NCI-H2196 (cell line): ENCODE data around the gene PTPRU.
"Not testable (repeated sequence)": the region's sequence is repeated elsewhere in the genome, so short reads cannot be mapped to it uniquely, and the experiment has no call there.

ENCODE experiments used
- DNase-seq: peaks from one replicate; lab custom pipeline; 2025; ENCODE audit not compliant: unreplicated experiment; lab: John Stamatoyannopoulos, UW

PTPRU gene

DNA sequence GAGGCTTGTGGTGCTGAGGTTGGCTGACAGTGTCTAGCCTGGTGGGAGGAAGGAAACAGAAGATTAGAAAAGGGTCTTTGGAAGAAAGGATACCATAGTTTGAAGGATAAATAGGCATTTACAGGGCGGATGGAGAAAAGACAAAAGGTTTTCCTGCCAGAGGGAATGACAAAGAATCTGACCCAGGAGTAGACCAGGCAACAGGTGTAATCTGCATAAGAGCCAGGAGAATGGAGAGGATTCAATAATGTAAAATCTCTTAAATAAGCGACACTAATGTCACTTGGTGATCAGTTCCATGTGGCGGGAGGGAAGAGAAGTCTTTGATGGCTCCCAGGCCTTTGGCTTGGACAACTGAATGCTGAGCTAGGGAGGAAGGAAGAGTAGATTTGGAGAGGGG lies 15.0 kb upstream of the PTPRU start:
- no peak for DNase-seq

DNA sequence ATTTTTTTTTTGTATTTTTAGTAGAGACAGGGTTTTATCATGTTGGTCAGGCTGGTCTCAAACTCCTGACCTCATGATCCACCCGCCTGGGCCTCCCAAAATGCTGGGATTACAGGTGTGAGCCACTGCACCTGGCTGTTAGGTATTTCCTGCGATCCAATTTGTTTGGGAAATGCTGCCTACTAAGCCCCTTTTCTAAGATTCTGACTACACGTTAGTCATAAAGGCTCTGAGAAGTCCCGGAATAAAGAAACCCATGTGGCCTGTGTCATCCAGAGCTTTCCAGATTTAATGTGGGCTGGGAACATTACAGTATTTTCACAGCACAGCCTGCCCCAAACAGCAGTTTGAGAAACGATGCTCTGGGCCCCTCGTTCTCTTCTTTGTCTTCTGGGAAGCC lies 14.1 kb upstream of the PTPRU start:
- DNase-seq, result not testable (repeated sequence)

DNA sequence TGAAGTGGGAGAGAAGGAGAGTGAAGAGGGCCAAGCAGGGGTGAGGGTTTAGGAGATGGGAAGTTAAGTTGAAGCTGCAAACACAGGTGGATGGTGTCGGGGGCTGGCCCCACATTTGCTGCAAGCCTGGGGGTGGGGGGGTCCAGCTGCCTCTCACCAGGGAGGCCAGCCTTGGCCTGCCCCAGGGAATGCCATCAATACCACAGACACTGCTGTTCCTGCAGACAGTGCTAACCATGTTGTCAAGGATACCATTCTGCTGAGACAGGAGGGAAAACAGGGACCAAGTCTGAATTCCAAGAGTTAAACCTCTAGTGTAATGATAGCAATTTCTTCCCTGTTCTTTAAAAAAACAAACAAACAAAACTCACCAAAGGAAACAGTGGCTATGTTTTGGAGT lies 13.6 kb upstream of the PTPRU start:
- DNase-seq, result no peak

DNA sequence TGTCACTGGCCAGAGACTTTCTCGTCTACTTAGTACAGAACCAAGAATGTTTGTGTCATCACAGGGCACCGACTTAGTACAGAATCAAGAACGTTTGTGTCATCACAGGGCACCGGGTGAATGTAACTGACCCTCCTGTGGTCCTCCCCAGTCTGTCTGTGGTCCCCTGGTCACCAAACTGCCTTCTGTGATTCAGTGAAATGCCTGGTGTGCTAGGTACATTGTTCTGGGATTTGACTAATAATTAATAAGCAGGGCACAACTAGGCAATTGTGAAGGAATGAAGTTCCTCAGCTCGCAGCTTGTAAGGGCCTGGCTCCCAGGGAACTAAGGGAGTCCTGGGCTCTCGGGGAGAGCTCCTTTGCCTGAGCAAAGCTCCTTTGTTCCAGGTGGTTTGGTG lies 12.8 kb upstream of the PTPRU start:
- DNase-seq, result no peak

DNA sequence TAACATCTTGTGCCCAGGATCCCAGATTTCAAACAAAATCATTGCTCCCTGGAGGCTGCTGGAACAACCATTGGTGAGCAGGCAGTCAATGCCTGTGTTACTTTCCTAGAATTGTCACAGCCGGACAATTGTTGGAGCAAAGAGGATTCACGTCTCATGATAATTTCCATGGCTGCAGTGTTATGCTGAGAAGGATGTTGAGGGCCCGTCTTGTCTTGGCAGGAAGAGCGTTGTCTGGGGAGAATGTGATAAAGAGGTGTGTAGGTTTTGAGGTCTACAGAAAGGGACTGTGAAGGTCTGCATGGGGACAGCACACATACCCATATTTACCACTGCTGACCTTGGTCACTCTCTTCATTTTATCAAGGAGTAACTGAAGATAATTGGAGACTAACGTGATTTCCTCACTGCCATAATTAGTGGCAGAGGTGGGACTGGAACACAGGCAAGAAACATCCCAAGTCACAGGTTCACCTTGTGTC lies 11.9 kb upstream of the PTPRU start:
- no peak for DNase-seq

DNA sequence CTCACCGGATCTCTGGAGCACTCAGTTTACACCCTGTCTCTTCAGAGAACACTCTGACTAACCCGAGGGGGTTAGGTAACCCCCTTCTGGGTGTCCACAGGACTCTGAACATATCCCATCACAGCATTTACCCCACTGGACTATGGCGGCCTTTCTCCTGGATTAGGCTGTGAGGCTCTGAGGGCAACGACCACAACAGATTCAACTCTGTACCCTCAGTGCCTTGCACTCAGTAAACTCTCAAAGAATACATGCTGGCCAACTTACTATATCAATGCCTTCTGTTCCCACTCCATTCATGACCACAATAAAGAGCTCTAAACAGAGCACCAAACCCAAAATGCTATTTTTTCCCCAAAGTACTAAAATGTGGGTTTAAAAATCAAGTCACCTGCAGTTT lies 11.0 kb upstream of the PTPRU start:
- no peak for DNase-seq

DNA sequence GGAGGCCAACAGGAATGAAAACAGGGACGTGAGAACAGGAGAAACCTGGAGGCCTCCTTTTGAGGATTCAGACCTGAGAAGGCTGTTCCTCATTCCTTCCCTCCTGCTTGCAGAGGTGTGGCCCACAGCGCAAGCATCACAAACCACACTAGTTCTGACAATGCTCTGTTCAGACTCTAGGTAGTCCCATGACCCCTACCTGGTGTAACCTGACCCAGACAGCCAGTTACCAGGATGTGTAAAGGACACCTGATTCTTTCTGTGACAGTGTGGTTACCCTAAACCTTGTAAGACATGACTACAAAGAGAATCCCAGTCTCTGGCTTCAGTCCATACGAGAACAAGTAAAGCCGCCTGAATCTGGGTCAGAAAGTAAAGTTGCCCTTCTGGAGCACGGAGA lies 8.8 kb upstream of the PTPRU start:
- peak; percentile 30 for DNase-seq

DNA sequence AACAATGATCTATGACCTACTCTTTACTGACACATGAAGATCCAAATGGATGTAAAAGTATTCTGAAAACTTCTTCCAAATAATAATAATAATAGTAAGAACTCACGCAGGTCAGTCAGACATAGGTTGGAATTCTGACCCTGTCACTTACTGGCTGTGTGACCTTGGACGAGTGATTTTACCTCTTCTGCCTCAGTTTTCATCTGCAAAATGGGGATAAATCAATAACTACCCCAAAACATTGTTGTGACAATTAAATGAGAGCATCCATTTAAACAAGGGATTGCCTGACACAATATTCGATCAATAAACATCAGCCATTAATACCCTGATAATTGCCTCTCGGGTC lies 6.1 kb upstream of the PTPRU start:
- no peak for DNase-seq

DNA sequence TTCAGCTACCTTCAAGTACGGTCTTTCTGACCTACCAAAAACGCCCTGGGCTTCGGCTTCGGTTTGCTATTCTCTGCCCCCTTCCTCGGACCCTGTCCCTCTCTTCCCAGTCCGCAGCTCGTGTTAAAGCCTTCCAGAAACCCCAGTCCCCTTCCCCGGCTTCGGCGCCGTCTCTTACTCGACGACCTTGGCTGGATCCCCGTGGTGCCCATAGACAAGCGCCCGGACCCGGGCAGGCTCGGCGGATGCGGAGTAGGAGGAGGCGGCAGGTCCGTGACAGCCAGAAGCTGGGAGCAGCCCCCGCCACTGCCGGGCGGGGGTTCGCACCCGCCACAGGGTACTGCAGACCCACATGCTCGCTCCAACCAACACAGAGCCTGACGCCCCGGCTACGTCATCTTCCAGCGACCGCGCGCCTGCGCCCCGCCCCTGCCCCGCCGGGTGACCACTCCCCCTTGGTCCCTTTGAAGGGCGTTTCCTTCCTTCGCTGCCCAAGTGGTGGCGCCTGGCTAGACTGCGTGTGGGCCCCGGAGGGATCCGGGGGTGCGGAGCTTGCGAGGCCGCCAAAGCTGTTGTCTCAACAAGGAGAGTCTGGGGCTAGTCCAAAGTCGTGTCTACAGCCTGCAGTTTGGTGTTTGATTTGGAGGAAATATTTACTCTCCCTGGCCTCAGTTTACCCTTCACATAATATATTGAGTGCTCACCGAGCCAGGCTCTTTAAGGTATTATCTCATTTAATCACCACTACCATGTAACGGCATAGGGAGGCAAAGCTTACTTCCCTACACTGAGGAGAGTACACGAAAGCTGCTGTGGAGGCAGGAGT lies 5.6 kb upstream of the PTPRU start, which contains the start of gene MECR:
TSS of gene MECR (minus strand) at position 382 of the 826 bp plus-strand sequence. CDS start at position 354, 28 bp downstream.
- DNase-seq, result peak; percentile 91

DNA sequence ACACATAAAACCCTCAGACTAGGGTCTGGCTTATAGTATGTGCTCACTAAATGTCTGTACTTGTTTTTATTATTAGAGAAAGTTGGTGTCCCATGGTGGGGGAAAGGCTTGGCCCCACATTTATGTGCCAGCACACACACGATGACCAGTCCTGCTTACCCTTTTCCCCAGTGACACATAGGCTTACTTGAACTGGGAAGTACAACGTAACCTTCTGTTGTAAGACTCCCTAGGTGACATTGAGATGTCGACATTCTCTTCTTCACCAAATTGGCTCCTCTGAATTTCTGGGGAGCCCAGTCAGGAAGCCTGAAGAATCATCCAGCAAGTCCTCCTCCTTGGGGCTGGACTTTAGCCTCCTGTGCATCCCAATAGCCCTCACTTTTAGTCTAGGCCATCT lies 3.9 kb upstream of the PTPRU start:
- no peak for DNase-seq

DNA sequence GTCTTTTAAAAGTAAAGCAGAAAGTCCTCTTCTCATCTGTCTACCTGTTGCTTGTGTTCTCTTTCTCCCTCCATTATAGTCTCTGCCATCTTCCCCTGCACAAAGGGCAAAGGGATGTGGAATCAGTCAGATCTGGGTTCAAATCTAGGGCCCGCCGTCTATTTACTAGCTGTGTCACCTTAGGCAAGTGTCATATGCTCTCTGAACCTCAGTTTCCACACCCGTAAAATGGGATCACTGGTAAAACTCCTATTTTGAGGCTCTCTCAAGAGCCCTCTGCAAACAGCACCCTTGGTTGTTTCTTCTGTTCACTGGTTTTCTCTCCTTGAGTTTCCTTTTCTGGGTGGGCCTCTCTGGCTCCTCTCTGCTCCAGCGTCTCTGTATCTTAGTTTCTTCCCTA lies 2.6 kb upstream of the PTPRU start:
- no peak for DNase-seq

DNA sequence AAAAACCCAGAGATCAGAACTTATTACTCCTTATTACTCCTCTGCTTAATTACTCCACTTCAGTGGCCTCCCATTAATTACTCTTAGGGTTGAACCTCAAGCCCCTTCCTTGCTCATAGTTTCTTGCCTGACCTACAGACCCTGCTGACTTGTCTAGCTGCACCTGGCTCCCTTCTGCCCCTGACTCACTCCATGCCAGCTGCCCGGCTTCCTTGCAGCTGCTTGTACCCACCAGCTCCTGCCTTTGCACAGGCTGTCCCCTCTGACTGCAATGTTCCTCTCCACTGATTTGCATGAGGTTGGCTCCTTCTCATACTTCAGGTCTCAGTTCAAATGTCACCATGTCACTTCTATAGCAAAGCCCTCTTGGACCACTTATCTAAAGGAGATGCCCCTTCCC lies 1.9 kb upstream of the PTPRU start:
- no peak for DNase-seq

DNA sequence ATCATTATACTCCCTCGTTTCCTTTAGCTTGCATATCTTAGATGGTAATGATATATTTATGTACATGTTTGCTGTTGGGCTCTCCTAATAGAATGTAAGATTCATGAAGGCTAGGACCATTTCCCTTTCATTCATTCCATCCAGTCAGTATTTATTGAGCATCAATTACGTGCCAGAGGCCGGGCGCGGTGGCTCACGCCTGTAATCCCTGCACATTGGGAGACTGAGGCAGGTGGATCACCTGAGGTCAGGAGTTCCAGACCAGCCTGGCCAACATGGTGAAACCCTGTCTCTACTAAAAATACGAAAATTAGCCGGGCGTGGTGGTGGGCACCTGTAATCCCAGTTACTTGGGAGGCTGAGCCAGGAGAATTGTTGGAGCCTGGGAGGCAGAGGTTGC lies 1.4 kb upstream of the PTPRU start:
- DNase-seq, result not testable (repeated sequence)

DNA sequence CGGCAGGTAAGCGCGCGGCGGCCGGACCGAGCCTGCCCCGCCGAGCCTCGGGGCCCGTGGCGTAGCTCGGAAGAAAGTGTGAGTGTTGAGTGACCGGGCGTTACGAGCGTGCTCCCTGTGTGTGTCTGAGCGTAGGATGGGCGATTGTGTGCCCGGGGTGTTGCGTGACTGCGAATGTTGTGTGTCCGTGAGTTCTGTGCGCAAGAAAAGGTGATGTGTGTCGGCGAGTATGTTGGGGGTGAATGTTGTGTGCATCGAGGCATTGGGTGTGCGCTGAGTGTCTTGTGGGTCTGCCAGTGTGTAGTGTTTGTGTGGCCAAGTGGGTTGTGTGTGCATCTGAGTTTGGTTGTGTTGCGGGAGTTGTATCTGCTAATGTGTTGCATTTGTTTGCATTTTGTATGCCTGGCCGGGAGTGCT lies 398 bp downstream of the PTPRU start:
- no peak for DNase-seq

DNA sequence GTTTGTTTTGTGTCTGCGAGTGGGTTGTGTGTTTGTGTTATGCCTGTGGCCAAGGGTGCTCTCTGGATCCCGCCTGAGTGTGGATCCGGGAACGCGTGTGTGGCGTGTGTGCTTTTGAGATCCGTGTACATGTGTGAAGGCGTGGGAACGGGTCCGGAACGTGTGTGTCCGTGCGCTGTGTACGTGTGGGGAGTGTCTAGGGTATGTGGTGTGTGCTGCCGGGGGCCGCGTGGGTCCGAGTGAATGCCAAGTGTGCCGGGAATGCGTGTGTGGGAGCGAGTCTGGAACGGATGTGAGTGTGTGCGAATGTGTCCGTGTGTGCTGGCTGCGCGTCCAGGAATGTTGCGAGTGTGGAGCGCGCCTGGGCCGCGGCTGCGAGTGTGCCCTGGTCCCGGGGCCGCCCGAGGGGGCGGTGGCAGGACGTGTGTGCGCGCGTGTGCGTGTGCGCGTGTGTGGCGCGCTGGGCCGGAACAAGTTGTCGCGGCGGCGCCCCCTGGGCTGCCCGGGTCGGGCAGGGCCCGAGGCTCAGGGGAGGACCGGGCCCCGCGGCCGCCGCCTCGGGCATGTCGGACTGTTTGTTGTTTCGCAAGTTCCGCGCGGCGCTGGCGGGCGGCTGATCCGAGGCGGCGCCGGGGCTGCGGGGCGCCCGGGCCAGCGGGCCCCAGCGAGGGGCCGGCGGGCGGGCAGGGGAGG lies 953 bp downstream of the PTPRU start:
- peak; percentile 28 for DNase-seq

DNA sequence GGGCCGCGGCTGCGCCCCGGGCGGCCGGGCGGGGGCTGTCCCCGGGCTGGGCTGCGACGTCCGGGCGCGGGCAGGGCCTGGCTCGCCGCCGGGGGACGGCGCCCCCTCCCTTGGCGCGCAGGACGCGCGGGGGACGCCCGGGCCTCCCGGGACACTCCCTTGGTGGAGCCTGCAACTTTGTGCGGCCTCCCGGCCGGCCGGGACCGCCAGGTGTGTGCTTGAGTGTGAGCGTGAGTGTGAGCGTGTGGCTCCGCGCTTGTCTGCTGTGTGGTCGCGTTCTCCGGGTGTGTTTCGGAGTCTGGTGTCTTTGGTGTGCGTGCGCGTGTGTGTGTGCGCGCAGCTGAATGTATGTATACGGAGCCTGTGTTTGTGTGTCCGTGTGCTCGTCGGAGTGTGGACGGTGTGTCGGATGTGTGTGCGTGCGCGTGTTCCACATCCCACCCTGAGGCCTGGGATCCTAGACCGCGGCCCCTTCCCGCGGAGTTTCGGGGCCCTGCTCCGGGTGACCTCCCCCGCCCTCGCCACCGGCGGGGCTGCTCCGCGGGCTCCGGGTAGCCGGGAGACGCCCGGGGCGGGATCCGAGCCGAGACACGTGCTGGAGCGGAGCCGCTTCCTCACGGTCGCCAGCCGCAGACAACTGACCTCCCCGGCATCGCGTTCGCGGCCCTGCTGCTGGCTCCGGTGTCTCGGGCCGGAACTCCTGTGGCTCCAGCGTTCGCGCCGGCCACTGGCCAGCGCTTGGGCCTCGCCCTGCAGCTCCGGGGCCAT lies 1.7 kb downstream of the PTPRU start:
- DNase-seq, result no peak

DNA sequence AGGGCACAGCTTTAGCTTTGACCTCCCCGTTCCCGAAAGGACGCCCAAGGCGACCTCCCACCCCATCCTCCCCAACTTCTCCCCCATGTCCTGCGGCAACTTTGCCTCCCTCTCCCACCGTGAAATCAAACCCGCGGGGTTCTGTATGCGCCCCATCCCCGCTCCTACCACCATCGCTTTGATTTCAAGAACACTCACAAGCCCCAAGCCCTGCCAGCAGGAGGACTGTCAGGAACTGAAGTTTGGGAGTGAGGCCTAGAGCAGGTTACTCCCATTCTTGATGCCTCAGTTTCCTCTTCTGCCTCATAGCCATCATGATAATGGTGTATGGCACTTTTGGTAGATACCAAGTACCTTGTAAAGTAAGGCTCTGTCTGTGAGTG lies 2.3 kb downstream of the PTPRU start:
- DNase-seq, result no peak

DNA sequence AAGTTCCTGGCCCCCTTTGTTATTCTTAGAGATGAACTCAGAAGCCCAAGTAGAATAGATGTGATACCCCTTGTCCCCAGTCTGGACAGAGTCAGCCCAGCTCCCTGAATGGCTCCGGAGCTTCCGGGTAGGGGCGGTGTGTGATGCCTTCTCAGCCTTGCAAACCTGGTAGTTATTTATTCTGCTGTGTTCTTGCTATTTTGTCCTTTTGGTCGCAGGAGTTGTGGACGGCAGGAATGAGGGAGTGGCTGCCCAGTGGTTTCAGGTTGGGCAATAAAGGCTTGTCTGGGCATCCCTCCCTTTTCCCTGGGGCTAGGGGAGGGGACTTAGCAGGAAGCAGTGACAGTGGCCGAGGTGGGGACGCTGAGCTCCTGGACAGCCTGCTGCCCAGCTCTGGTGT lies 2.8 kb downstream of the PTPRU start:
- no peak for DNase-seq

DNA sequence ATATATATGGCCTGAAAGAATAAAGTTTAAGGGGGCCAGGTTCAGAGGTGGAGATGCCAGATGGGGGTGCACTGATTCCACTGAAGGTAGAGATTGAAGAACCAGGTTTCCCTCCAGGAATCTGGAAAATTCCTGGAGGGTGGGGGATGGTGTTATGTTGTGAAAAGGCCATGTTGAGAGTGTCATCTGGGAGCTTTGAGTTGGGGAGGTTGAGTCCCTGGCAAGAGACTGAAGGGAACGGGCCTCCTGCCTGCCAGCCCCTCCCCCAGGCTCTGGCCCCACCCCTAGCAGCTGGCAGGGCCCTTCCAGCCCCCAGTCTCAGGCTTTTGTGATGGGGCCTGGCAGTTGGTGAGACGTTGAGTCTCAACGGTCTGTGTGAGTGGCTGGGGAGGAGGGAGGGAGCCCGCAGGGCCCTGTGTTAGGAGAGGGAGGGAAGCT lies 4.1 kb downstream of the PTPRU start:
- DNase-seq, result no peak

DNA sequence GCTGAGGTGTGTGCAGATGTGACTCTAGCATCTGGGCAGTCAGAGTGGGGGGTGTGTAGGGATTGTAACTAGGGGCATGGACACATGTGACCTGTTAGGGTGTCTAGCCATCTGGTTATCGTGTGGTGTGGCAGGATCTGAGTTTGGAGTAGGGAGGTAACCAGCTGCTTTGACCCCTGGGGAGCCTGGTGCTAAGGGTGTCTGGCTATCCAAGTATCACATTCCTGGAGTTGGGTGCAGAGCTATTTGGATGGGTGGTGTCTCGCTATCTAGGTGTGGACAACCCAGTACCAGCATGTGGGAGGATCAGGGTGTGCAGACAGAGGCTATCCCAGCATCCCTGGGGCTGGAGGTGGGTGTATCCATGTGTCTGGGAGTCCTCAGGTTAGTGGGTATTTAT lies 4.7 kb downstream of the PTPRU start:
- no peak for DNase-seq

DNA sequence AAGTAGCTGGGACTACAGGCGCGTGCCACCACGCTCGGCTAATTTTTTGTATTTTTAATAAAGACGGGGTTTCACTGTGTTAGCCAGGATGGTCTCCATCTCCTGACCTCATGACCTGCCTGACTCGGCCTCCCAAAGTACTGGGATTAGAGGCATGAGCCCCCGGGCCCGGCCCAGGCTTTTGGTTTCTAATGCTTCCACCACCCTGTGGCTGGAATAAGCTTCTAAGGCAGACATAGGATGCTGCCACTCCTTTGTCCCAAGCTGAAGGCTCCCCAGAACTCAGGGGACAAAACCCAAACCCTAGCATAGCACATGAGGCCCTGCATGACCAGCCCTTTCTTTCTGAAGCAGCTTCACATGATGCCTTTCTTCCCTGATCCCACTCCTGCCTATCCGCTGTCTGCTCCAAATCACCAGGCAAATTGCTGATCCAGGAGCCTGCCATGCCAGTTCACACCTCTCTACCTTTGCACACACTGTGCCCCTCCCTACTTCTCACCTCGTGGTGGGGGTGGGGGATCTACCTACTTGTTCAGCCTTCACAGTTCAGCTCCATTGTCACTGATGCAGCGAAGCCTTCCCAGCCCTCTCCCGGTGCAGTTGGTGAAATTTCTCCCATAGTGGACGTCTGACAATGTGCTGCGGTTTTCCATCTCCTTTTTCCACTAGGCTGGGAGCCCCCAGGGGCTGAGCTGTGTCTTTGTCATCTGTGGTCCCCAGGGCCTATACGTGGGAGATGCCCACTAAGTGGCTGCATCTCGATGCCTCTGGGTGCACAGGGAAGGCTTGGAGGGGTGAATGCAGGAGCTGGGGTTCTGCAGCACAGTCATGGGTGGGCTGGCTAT lies 6.9 kb downstream of the PTPRU start:
- DNase-seq, result no peak
